CD4-positive, CD25-positive, alpha-beta regulatory T cell (primary cell): Measurements from ENCODE around the gene GABRG3. TPM values are rescaled to one million over a fixed set of nuclear protein-coding genes. Genes with fewer than 3 reads are reported as not detected.

Experiments used
- ATAC-seq, 2 donors: fragments of 150-1000 bp; cut with Tn5 transposase; one replicate each; pipeline ENCODE4 v1.10.0; 2021; ENCODE audit warnings: low read depth in 2 of 2, moderate number of reproducible peaks in 2 of 2, moderate library complexity in 1 of 2
- DNase-seq, 3 donors: peaks; one replicate each; pipeline versions ENCODE4 v3.0.0 to v3.0.0-alpha.2; 2012 to 2022; ENCODE audit warnings: mixed read lengths in 1 of 3
- H3K27ac ChIP-seq: one replicate; pipeline ENCODE4 v1.7.0; 2013; ENCODE audit warnings: mild to moderate bottlenecking, low read length; ENCODE audit not compliant: insufficient read depth, poor library complexity, severe bottlenecking
- H3K27me3 ChIP-seq: one replicate; pipeline ENCODE4 v1.7.0; 2013; ENCODE audit warnings: low read length; ENCODE audit not compliant: control insufficient read depth, insufficient read depth
- H3K36me3 ChIP-seq: one replicate; pipeline ENCODE4 v1.7.0; 2013; ENCODE audit warnings: mild to moderate bottlenecking, low read length, moderate library complexity; ENCODE audit not compliant: control insufficient read depth, insufficient read depth
- H3K4me1 ChIP-seq: 2 replicates; pipeline ENCODE4 v1.7.0; 2013; ENCODE audit warnings: mild to moderate bottlenecking, low read length; ENCODE audit not compliant: insufficient read depth, control insufficient read depth, poor library complexity, severe bottlenecking
- H3K4me3 ChIP-seq: one replicate; pipeline ENCODE4 v1.7.0; 2013; ENCODE audit warnings: low read depth, mild to moderate bottlenecking, low read length, moderate library complexity
- H3K9me3 ChIP-seq, 2 experiments: 1 replicate in 1 of 2; 2 replicates in 1 of 2; pipeline ENCODE4 v1.7.0; 2013; ENCODE audit warnings: low read length in 2 of 2, mild to moderate bottlenecking in 1 of 2, moderate library complexity in 1 of 2; ENCODE audit not compliant: control insufficient read depth in 2 of 2
- H3K27ac Mint-ChIP-seq, 3 donors: one replicate each; pipeline ENCODE4 v1.8.0; 2020 to 2022; ENCODE audit warnings: mild to moderate bottlenecking in 3 of 3, mixed read lengths in 3 of 3, moderate library complexity in 2 of 3
- H3K27me3 Mint-ChIP-seq: one replicate; pipeline ENCODE4 v1.8.0; 2022; ENCODE audit warnings: mild to moderate bottlenecking, mixed read lengths
- H3K36me3 Mint-ChIP-seq: one replicate; pipeline ENCODE4 v1.8.0; 2020; ENCODE audit warnings: mixed read lengths
- H3K4me1 Mint-ChIP-seq, 4 donors: one replicate each; pipeline ENCODE4 v1.8.0; 2020 to 2022; ENCODE audit warnings: mixed read lengths in 4 of 4, mild to moderate bottlenecking in 1 of 4
- H3K4me3 Mint-ChIP-seq, 4 donors: one replicate each; pipeline ENCODE4 v1.8.0; 2020 to 2022; ENCODE audit warnings: mild to moderate bottlenecking in 4 of 4, mixed read lengths in 4 of 4, moderate library complexity in 3 of 4
- H3K9me3 Mint-ChIP-seq, 7 donors: one replicate each; pipeline ENCODE4 v1.8.0; 2020 to 2022; ENCODE audit warnings: mixed read lengths in 7 of 7, mild to moderate bottlenecking in 3 of 7, moderate library complexity in 2 of 7
- polyA plus RNA-seq, 4 donors: library from polyadenylated mRNA; unstranded; fragments of 300-500 nt; fragmentation: Illumina TruSeq; gene quantifications; one replicate each; pipeline ENCODE4 v1.2.3, GENCODE V29; 2021
- total RNA-seq: library from RNA; stranded (reverse); gene quantifications from one replicate; pipeline ENCODE4 v1.2.3, GENCODE V29; 2022

Gene GABRG3
- total and polyA plus RNA-seq, 5 donors from 2014 or later, result not detected

- Mint-ChIP-seq H3K4me3 (no peak overlapping the region), H3K27ac (no peak overlapping the region)
- no peak for ATAC-seq
Measured at GRCh38 chr15:27486051-27486450, 515.1 kb downstream of the GABRG3 start.

GRCh38 chr15:27486683-27487647 lies 516.0 kb downstream of the GABRG3 start:
- Mint-ChIP-seq H3K9me3 (peaks cover 0 to 20% (median 3%) of the 10 kb centered on the region in 7 donors), H3K27me3 (no peaks in the 10 kb centered on the region), H3K36me3 (no peaks in the 10 kb centered on the region), H3K27ac (no peak overlapping the region), H3K4me1 (no peaks in the 10 kb centered on the region), H3K4me3 (no peak overlapping the region)
- H3K9me3 ChIP-seq, result no peaks in the 10 kb centered on the region
- DNase-seq (no peak), ATAC-seq (no peak)
- H3K4me1 ChIP-seq, result no peaks in the 10 kb centered on the region
- no peaks in the 10 kb centered on the region for H3K36me3 ChIP-seq
- H3K27me3 ChIP-seq, result no peaks in the 10 kb centered on the region
- H3K27ac ChIP-seq, result no peak overlapping the region
- no peak overlapping the region for H3K4me3 ChIP-seq

More at GRCh38 chr15:27486051-27486450, 515.1 kb downstream of the GABRG3 start:
- H3K4me1 ChIP-seq, result no peaks in the 10 kb centered on the region
- H3K4me3 ChIP-seq, result no peak overlapping the region
- peaks cover 0 to 22% (median 5%) of the 10 kb centered on the region in 7 donors for H3K9me3 Mint-ChIP-seq
- no peaks in the 10 kb centered on the region for H3K9me3 ChIP-seq
- H3K27me3 ChIP-seq, result no peaks in the 10 kb centered on the region
- H3K27me3 Mint-ChIP-seq, result no peaks in the 10 kb centered on the region
- DNase-seq, result no peak
- no peaks in the 10 kb centered on the region for H3K36me3 ChIP-seq
- H3K27ac ChIP-seq, result no peak overlapping the region
- H3K4me1 Mint-ChIP-seq, result no peaks in the 10 kb centered on the region
- no peaks in the 10 kb centered on the region for H3K36me3 Mint-ChIP-seq

GRCh38 chr15:27487846-27488245 lies 516.9 kb downstream of the GABRG3 start:
- Mint-ChIP-seq H3K4me3 (no peak overlapping the region), H3K9me3 (peaks cover 0 to 20% (median 3%) of the 10 kb centered on the region in 7 donors), H3K27ac (no peak overlapping the region), H3K36me3 (no peaks in the 10 kb centered on the region), H3K27me3 (no peaks in the 10 kb centered on the region), H3K4me1 (no peaks in the 10 kb centered on the region)
- DNase-seq, result no peak
- Histone ChIP-seq H3K9me3 (no peaks in the 10 kb centered on the region), H3K4me1 (no peaks in the 10 kb centered on the region), H3K4me3 (no peak overlapping the region), H3K27me3 (no peaks in the 10 kb centered on the region), H3K36me3 (no peaks in the 10 kb centered on the region), H3K27ac (no peak overlapping the region)
- no peak for ATAC-seq

- Histone ChIP-seq H3K27me3 (no peaks in the 10 kb centered on the region), H3K36me3 (no peaks in the 10 kb centered on the region), H3K4me3 (no peak overlapping the region), H3K9me3 (peaks cover 0 to 1% of the 10 kb centered on the region in 2 experiments), H3K27ac (no peak overlapping the region), H3K4me1 (no peaks in the 10 kb centered on the region)
- Mint-ChIP-seq H3K27me3 (no peaks in the 10 kb centered on the region), H3K4me1 (no peaks in the 10 kb centered on the region), H3K9me3 (peaks cover 0 to 8% (median 3%) of the 10 kb centered on the region in 7 donors), H3K4me3 (no peak overlapping the region), H3K27ac (no peak overlapping the region), H3K36me3 (no peaks in the 10 kb centered on the region)
- no peak for DNase-seq
- ATAC-seq, result no peak
Measured at GRCh38 chr15:27490867-27491595, 520.0 kb downstream of the GABRG3 start.

GRCh38 chr15:27491666-27492621 lies 521.0 kb downstream of the GABRG3 start:
- Histone ChIP-seq H3K27ac (no peak overlapping the region), H3K27me3 (no peaks in the 10 kb centered on the region), H3K4me1 (no peaks in the 10 kb centered on the region), H3K9me3 (peaks cover 0 to 4% of the 10 kb centered on the region in 2 experiments), H3K36me3 (no peaks in the 10 kb centered on the region), H3K4me3 (no peak overlapping the region)
- H3K9me3 Mint-ChIP-seq, result peaks cover 0 to 8% (median 3%) of the 10 kb centered on the region in 7 donors
- H3K27ac Mint-ChIP-seq, result no peak overlapping the region
- no peaks in the 10 kb centered on the region for H3K36me3 Mint-ChIP-seq
- DNase-seq, result no peak
- no peak for ATAC-seq
- no peak overlapping the region for H3K4me3 Mint-ChIP-seq
- H3K27me3 Mint-ChIP-seq, result no peaks in the 10 kb centered on the region
- H3K4me1 Mint-ChIP-seq, result no peaks in the 10 kb centered on the region

- Mint-ChIP-seq H3K27me3 (no peaks in the 10 kb centered on the region), H3K4me3 (no peak overlapping the region), H3K4me1 (no peaks in the 10 kb centered on the region), H3K9me3 (peaks cover 0 to 11% (median 2%) of the 10 kb centered on the region in 7 donors), H3K36me3 (no peaks in the 10 kb centered on the region), H3K27ac (no peak overlapping the region)
- no peak overlapping the region for H3K27ac ChIP-seq
- no peaks in the 10 kb centered on the region for H3K4me1 ChIP-seq
- no peaks in the 10 kb centered on the region for H3K27me3 ChIP-seq
- no peaks in the 10 kb centered on the region for H3K36me3 ChIP-seq
- ATAC-seq (no peak), DNase-seq (no peak)
- peaks cover 0 to 4% of the 10 kb centered on the region in 2 experiments for H3K9me3 ChIP-seq
- no peak overlapping the region for H3K4me3 ChIP-seq
Measured at GRCh38 chr15:27495963-27496459, 525.0 kb downstream of the GABRG3 start.

GRCh38 chr15:27498700-27499099 lies 527.7 kb downstream of the GABRG3 start:
- Mint-ChIP-seq H3K4me1 (no peaks in the 10 kb centered on the region), H3K4me3 (no peak overlapping the region), H3K36me3 (no peaks in the 10 kb centered on the region), H3K27me3 (no peaks in the 10 kb centered on the region), H3K27ac (no peak overlapping the region), H3K9me3 (peaks cover 0 to 15% (median 5%) of the 10 kb centered on the region in 7 donors)
- Histone ChIP-seq H3K4me1 (no peaks in the 10 kb centered on the region), H3K36me3 (no peaks in the 10 kb centered on the region), H3K27me3 (no peaks in the 10 kb centered on the region), H3K27ac (no peak overlapping the region), H3K4me3 (no peak overlapping the region), H3K9me3 (peaks cover 0 to 4% of the 10 kb centered on the region in 2 experiments)
- ATAC-seq (no peak), DNase-seq (no peak)
